Measurements from ENCODE around the gene DMRT1.

Gene DMRT1

GRCh38 chr9:926976-927375 is 85.5 kb downstream of the DMRT1 start:
- DNase-seq = no peak

- no peak for DNase-seq
These were observed 87.0 kb downstream of the DMRT1 start for GRCh38 chr9:928363-929042.

- no peak for DNase-seq
These were observed 88.2 kb downstream of the DMRT1 start for GRCh38 chr9:929719-930118.

GRCh38 chr9:933356-933755 is 91.9 kb downstream of the DMRT1 start:
- no peak for DNase-seq

- DNase-seq = no peak
These were observed 94.0 kb downstream of the DMRT1 start for GRCh38 chr9:935348-935965.

- DNase-seq = no peak
These were observed 101.5 kb downstream of the DMRT1 start for GRCh38 chr9:942805-943580.

GRCh38 chr9:947985-948384 is 106.5 kb downstream of the DMRT1 start:
- DNase-seq = no peak

GRCh38 chr9:948497-948896 is 107.0 kb downstream of the DMRT1 start:
- no peak for DNase-seq

- no peak for DNase-seq
These were observed 108.6 kb downstream of the DMRT1 start for GRCh38 chr9:950139-950538.

- no peak for DNase-seq
These were observed 111.0 kb downstream of the DMRT1 start for GRCh38 chr9:952546-952945.

- no peak for DNase-seq
These were observed 117.6 kb downstream of the DMRT1 start for GRCh38 chr9:959105-959504.

- no peak for DNase-seq
These were observed 118.4 kb downstream of the DMRT1 start for GRCh38 chr9:959914-960313.

- no peak for DNase-seq
These were observed 120.5 kb downstream of the DMRT1 start for GRCh38 chr9:962023-962422.

GRCh38 chr9:965497-965896 is 124.0 kb downstream of the DMRT1 start:
- DNase-seq = no peak

GRCh38 chr9:966870-967269 is 125.4 kb downstream of the DMRT1 start:
- no peak for DNase-seq

GRCh38 chr9:967436-967835 is 125.9 kb downstream of the DMRT1 start:
- DNase-seq = no peak

- DNase-seq = no peak
These were observed 126.6 kb downstream of the DMRT1 start for GRCh38 chr9:967903-968641.

- no peak for DNase-seq
These were observed 128.0 kb downstream of the DMRT1 start for GRCh38 chr9:969310-970150.

GRCh38 chr9:970151-970996 is 128.9 kb downstream of the DMRT1 start:
- DNase-seq = no peak

GRCh38 chr9:971901-972500 is 130.5 kb downstream of the DMRT1 start:
- DNase-seq = no peak

All from activated CD4-positive, alpha-beta T cell treated with anti-CD3 and anti-CD28 coated beads for 1 hour (primary cell).